Activated naive CD4-positive, alpha-beta T cell treated with anti-CD3 and anti-CD28 coated beads, Interleukin-2, amount 50 U/mL, for 16 hours (primary cell): ENCODE measurements around the gene SYTL1.

Source experiments
- DNase-seq: peaks from one replicate; pipeline ENCODE4 v3.0.0-alpha.2; 2020

SYTL1 gene

DNA sequence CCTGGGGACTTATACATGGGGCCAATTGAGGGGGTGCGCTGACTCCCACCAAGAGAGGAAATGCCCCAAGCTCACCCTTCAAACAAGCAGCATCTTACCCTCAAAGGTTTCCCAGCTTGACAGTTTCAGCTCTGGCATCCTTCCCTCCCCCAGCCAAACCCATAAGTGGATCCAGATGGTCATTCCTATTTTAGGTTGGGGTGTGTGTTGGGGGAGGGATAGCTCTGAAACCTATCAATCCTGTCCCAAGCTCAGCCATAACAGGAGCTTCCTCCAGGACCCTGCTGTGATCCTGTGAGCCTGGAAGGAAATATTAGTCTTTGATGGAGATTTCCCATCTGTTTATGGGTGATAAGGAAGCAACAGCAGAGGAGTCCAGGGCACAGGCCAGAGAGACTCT lies 23.2 kb upstream of the SYTL1 start:
- DNase-seq, result no peak

DNA sequence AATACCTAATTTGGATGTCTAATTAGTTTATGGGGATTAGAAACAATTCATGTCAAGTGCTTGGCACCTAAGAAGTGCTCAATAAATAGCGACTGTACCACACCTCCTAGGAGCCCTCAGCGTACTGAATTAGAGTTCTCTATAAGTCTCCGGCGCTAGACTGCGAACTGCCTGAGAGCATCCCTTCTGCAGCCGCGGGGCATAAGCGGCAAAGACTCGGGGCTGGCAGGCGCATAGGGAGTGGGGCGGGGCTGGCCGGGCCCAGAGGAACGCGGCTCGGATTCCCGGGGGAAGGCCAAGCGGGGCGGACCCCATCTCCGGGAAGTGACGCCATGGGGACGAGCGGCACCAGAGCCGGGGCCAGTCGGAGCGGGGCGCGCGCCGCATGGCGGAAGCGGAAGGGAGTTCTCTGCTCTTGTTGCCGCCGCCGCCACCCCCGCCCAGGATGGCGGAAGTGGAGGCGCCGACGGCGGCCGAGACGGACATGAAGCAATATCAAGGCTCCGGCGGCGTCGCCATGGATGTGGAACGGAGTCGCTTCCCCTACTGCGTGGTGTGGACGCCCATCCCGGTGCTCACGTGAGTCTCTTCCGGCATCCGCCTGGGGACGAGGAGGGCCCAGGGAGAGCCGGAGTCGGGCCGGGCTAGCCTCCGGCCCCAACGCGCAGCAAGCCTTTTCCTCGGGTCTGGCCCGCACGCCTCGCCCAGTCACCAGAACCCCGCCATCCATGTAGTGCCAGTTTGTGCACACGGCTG lies 19.8 kb upstream of the SYTL1 start, which contains the start of gene TMEM222:
Gene TMEM222 (plus strand): TSS at position 351 of the 756 bp plus-strand sequence. CDS start 35 bp downstream, at position 386.
- DNase-seq, result peak; percentile 97

DNA sequence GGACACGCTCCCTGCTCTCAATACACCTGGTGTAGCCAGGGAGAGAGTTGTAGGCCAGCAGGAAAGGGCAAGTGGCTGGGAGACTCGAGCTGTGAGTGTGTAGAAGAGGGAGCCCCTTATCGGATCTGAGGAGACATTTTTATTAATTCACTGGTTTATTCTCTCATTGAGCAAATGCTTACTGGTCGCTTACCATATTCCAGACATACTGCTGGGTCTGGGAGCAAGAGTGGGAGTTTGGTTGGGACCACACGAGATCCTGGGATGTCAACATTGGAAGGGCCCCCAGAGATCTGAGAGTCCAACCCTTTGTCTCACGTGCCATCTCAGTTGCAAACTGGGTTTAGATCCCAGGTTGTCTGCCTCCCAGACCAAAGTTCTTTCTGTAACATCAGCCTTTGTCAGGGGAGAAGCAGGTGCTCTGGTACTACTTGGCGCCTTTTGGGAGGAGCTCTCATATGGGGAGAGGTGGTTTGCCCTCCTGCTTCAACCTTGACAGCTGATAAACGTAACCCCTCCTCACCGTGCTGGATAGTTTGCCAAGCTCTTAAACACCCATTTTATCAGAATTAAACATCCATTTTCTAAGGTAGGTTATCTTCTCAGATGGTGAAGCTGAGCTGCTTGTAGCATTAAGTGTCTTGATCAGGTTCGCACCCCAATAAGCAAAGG lies 19.1 kb upstream of the SYTL1 start:
- DNase-seq, result no peak

DNA sequence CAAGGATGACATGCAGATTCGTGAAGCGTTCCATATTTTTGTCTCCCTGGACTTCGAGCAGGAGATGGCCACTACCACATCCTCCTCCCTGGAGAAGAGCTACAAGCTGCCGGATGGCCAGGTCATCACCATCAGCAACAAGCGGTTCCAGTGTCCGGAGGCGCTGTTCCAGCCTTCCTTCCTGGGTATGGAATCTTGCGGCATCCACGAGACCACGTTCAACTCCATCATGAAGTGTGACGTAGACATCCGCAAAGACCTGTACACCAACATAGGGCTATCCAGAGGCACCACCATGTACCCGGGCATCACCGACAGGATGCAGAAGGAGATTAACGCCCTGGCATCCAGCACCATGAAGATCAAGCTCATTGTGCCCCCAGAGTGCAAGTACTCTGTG lies 16.5 kb upstream of the SYTL1 start:
- no peak for DNase-seq

DNA sequence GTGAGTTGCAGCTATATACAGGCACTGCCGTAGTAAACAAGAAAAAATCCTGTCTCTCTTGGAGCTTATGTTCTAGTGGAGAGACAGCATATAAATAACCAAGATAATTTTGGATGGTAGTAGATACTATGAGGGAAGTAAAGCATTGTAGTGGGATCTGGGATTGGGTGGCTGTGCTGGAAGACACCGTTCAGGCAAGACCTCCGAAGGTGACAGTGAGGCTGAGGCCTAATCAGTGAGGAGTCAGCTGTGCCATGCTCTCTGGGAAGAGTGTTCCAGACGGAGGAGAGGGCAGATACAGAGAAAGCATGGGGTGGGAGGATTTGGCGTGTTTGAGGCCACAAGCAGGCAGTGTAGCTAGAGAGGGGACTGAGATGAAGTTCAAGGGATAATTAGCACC lies 13.9 kb upstream of the SYTL1 start:
- no peak for DNase-seq

DNA sequence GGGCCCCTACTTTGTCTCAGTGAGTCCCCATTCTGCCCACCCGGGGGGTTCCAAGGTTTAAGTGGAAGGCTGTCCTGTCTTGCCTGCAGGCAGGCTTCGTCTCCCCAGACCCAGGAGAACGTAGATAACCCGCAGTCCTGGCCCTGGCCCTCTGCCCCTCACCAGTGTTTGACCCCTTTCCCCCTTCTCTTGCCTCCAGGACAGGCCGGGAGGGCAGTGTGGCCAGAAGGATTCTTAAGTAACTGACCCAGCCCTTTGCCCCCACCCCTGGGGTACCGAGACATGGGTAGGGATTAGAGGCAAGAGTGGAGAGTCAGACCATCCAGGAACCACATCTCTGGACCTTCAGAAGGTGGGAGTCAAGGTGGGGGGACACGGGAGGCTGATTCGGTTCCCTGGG lies 11.0 kb upstream of the SYTL1 start:
- DNase-seq, result no peak

DNA sequence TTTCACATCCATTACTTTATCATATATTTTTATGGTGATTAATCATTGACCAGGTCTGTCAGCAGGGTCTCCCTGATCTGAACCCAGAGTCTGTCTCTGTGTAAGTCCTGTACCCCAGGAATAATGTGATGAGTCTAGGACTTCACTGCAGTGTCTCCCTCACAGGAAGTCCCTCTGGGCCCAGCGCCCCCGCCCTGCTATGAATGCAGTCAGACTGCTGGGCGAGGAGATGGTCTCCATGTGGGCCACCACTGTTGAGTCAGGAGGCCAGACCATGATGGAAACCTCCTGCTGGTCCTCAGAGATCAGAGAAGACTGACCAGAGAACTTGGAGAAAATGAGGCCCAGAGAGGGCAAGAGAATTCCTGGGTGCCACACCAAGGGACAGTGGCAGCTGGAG lies 10.4 kb upstream of the SYTL1 start:
- DNase-seq, result no peak

DNA sequence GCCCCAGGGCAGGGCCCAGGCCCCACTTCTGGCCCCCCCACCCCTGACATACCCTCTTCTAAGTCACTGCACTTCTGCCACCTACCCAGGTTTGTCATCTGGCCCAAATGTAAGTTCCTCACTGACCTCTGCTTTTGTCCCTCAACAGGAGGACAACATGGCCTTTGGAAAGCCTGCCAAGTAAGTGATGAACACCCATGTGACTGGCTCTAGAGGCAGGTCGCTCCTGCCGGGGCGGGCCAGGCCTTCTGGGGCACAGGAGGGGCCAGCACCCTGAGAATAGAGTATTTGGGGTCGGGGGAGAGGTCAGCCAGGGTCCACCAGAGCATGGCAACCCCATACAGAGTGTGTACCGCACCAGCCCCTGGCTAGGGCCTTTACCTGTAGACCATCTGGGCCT lies 9.9 kb upstream of the SYTL1 start:
- no peak for DNase-seq

DNA sequence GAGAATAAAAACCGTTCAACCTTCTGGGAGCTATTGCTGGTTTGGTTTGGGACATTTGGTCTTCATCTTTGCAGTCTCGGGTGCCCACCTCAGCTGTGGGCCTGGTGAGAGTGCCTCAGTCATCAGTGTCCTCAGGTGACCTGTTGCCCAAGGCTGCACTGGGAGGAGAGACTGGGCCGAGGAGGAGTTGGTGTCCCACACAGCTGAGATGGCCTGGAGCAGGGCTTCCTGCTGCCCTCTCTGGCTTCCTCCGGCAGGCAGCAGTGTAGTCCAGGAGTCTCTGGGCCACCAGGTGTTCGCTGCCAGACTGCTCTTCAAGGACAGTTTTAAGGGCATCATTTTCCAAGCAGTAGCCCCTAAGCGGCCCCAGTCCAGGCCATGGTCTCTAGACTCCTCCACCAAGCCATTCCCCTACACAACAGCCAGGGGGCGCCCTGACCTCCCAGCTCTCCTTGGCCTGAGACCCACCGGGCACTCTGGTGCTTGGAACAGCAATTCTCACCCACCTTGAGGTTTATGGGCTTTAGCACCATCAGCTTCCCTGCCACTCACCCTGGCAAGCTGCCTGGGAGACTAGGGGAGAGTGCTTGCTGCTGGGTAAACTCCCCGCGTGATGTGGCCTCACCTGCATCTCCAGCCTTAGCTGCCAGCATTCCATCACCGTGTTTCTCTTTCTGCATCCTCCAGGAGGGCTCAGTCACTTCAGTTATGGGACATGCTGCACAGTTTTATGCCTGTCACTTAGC lies 9.1 kb upstream of the SYTL1 start:
- DNase-seq, result peak; percentile 53

DNA sequence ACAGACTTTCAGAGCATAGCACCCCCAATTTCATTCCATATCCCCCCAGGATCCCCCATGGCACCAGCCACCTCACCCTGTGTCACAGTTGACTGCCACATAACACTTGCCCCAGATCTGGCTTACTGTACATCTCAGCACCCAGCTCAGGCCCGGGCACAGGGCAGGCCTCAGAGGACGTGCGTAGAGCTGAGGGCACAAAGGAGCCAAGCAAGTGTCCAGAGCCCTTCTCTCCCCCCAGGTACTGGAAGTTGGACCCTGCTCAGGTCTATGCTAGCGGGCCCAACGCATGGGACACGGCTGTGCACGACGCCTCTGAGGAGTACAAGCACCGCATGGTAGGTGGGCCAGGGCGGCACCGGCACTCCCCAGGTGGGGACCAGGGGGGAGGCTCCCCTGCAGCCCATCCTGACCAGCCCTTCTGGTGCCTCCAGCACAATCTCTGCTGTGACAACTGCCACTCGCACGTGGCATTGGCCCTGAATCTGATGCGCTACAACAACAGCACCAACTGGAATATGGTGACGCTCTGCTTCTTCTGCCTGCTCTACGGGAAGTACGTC lies 8.0 kb upstream of the SYTL1 start:
- DNase-seq, result no peak

DNA sequence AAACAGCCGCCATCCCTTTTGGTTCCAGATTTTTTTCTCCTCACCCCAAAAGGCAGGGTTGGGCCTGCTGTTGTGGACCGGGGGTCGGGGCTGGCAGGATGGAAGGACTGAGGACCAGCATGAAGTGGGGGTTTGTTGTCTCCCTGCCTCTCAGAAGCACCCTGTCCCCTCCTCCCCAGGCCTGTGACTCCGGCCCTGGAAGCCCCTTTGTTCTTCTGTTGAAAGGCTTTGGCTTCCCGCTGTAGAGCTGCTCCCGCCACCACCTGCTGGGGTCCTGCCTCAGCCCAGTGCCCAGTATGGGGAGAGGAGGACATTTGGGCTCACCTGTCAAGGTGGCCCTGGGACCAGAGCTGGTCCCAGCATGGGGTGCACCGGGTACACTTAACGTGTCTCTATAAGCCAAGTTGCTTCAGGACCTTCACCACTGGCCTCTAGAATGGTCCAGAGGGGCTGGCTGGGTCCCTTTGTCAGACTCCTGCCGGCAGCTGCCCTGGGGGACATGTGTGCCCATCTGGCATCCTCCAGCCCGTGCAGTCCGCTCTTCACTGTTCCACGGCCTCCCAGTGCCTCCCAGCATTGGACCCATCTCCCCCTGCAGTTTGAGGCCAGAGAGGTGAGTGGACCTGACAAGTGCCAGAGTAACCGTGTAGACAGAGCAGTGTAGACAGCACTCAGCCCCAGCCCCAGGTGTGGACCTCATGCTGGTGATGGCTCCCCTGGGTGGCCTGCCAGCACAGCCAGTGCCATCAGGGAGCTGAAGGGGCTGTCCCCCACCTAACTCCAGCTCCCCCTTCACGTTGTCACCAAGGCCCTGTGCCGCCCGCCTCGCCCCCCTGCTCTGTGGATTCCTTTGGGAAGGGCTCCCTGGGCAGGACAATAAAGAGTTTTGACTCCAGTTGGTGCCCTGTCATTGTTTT lies 6.1 kb upstream of the SYTL1 start:
- no peak for DNase-seq

DNA sequence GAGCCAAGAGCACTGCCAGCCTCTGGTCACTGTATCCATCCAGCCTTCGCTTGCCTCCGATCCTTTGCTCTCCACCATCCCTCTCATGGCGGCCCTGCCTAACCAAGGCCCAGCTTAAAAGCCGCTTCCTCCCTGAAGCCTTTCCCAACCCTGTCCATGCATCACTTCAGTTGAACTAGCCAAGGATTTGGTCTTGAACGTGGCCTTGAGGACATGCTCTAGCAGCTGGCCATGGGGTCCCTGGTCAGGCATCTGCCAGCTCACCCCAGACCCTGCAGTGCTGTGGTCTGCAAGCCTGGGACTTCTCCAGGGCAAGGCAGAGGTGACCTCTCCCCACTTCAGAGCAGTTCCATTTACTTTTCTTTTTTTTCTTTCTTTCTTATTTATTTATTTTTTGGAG lies 5.1 kb upstream of the SYTL1 start:
- DNase-seq, result no peak

DNA sequence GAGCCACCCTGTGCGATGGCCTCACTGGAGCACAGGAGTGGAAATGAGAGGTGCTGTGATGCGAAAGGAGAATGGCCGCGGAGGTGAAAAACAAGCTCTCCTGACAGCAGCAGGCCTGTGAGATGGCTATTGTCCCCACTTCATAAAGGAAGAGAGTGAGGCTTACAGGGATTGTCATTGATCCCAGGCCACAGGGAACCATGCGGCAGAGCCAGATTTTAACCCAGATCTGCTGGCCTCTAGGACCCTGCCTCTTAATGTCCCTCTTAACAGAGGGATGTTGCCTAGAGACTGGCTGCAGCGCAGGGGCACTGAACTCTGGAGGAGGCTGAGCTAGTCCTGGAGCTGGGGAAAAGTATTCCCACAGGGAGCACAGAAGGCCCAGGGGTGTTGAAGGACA lies 3.1 kb upstream of the SYTL1 start:
- no peak for DNase-seq

DNA sequence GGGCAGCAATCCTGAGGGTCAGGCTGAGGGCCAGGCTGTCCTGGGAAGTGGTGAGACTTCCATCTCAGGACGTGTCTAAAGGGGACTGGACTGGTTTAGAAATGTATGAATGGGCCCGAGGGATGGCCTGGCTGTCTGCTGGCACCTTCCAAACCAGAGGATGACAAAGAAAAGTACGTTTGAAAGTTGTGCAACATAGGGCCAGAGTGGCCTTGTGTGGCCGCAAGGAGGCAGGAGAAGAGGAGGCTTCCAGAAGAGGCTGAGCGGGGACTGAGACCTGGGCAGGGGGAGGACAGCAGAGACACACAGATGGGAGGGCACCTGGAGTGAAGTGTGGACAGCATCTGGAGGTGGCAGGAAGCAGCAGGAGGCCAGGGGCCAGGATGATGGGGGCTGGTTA lies 2.6 kb upstream of the SYTL1 start:
- DNase-seq, result no peak

DNA sequence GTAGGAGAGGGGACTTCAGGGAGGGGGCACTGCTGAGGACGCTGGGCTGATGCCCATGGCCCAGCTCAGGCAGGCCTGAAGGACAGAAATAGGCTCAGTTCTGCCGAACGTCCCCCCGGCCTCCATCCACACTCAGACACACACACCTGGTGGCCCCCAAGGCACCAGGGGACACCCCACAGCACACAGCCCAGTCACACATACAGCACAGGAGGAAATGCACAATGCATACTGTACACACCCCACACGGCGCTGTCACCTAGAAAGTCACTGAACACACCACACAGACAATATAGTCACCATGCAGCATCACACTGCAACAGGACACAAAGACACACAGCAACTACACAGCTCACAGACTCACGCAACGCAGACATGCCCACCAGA lies 562 bp downstream of the SYTL1 start:
- peak; percentile 29 for DNase-seq

DNA sequence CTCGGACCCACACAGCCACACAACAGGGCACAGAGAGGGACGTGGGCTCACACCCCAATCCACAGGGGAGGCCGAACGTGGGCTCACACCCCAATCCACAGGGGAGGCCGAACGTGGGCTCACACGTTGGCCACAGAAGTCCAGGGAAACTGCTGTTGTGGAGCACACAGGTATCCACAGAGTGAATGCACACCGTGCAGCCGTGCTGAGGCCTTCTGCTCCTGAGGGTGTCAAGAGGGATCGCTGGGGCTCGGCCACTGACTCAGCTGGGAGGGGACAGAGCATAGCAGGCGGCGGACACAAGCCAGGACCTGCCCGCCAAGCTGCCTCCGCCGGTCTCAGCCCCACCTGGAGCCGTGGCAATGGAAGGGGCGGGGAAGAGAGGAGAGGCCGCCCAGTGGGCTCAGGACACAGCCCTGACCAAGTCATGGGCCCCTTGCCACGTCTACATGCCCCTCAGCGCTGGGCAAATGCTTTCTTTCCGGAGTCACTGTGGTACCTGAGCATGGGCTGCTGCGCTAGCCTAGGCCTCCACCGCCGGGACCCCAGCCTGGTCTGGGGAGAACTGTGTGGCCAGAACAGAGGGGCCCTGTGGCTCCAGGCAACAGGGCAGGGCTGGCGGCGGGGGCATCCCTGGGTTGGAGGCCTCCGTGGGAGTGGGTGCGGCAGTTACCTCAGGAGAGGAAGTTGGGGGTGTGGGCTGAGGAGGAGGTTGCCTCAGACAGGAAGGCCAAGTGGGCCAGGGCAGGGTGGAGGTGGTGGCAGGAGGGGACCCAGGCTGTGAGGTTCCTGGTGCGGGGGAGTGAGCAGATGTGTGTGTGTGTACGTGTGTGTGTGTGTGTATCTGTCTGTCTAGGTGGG lies 1.2 kb downstream of the SYTL1 start:
- DNase-seq, result peak; percentile 63

DNA sequence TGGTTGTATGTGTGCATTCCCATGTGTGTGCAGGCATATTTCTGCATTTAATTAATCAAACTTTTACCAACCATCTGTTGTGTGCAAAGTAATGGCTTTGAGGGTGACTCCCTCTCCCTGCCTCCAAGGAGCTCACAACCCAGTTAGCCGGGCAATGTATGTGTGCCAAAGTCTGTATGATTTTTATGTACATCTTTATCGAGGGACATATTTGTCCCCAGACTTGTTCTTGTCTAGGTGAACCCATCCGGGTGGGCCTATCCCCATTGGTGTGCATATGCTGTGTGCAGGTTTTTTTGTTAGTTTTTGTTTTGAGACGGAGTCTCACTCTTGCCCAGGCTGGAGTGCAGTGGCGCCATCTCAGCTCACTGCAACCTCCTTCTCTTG lies 1.8 kb downstream of the SYTL1 start:
- DNase-seq, result no peak

DNA sequence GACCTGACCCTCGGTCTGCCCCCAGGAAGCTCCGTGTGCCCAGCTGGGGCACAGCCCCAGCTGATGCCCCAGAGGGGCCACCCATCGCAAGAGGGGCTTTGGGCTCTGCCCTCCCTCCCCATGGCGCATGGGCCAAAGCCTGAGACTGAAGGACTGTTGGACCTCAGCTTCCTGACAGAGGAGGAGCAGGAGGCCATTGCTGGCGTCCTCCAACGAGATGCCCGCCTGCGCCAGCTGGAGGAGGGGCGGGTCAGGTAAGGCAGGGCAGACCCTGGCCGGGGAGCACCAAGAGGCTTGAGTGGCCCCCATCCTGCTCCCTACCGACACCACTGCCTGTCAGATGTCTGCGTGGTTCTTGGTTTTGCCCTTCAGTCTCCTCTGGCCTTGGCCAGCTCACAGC lies 3.5 kb downstream of the SYTL1 start:
- DNase-seq, result no peak

DNA sequence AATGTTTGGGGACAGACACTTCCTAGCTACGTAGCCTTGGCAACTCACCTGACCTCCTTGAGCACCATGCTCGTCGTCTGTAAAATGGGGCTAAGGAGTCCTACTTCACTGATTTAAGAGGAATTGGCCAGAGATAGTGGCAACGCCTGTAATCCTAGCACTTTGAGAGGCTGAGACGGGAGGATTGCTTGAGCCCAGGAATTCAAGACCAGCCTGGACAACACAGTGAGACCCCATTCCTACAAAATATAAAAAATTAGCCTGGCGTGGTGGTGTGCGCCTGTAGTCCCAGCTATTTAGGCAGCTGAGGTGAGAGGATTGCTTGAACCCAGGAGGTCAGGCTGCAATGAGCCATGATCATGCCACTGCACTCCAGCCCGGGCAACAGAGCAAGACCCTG lies 4.5 kb downstream of the SYTL1 start:
- no peak for DNase-seq

DNA sequence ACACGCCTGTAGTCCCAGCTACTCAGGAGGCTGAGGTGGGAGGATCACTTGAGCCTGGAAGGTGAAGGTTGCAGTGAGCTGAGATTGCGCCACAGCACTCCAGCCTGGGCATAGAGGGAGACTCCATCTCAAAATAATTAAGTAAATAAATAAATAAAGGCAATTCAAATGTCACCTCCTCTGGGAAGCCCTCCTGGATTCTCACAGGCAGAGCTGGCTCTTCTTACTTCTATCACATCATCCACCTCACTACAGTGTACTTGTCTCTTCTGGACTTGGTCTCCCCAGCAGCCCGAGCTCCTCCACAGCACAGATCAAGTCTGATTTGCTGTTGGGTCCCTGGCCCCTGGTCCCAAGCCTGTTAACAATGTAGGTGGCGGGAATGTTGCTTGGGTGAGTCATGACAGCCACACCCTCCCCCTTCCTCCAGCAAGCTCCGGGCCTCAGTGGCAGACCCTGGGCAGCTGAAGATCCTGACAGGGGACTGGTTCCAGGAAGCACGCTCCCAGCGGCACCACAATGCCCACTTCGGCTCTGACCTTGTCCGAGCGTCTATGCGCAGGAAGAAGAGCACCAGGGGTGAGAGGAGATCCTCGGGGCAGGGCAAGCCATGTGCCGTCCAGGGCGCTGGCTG lies 5.3 kb downstream of the SYTL1 start:
- no peak for DNase-seq
